ENCODE measurements around the gene PSPN.
"Not testable (repeated sequence)": the region's sequence is repeated elsewhere in the genome, so short reads cannot be mapped to it uniquely, and the experiment has no call there.

Gene PSPN

GRCh38 chr19:6402837-6403608, 27.3 kb upstream of the PSPN start:
- no peak for DNase-seq

- DNase-seq, result no peak
Measured at GRCh38 chr19:6402058-6402457, 26.3 kb upstream of the PSPN start.

- DNase-seq, result not testable (repeated sequence)
Measured at GRCh38 chr19:6400062-6400944, 24.6 kb upstream of the PSPN start.

GRCh38 chr19:6396305-6396704, 20.6 kb upstream of the PSPN start:
- DNase-seq, result no peak

- no peak for DNase-seq
Measured at GRCh38 chr19:6394831-6395230, 19.1 kb upstream of the PSPN start.

- DNase-seq, result peak; percentile 84
Measured at GRCh38 chr19:6393983-6394412, 18.3 kb upstream of the PSPN start.

GRCh38 chr19:6393074-6393982, 17.6 kb upstream of the PSPN start, which contains the start of gene GTF2F1:
TSS of gene GTF2F1 (minus strand) at chr19:6393164. CDS start at chr19:6392995, 169 bp downstream.
- peak; percentile 95 for DNase-seq

GRCh38 chr19:6392221-6393073, 16.7 kb upstream of the PSPN start:
- DNase-seq, result no peak

GRCh38 chr19:6387372-6387771, 11.6 kb upstream of the PSPN start:
- no peak for DNase-seq

GRCh38 chr19:6384381-6384780, 8.6 kb upstream of the PSPN start:
- no peak for DNase-seq

GRCh38 chr19:6383188-6383587, 7.5 kb upstream of the PSPN start:
- DNase-seq, result no peak

- DNase-seq, result no peak
Measured at GRCh38 chr19:6381030-6381750, 5.5 kb upstream of the PSPN start.

- DNase-seq, result no peak
Measured at GRCh38 chr19:6379744-6380143, 4.0 kb upstream of the PSPN start.

GRCh38 chr19:6378486-6378885, 2.8 kb upstream of the PSPN start:
- no peak for DNase-seq

GRCh38 chr19:6378041-6378440, 2.3 kb upstream of the PSPN start:
- no peak for DNase-seq

- DNase-seq, result no peak
Measured at GRCh38 chr19:6376512-6377190, 918 bp upstream of the PSPN start.

GRCh38 chr19:6374711-6375410, 872 bp downstream of the PSPN start:
- no peak for DNase-seq

- DNase-seq, result no peak
Measured at GRCh38 chr19:6374161-6374709, 1.5 kb downstream of the PSPN start.

GRCh38 chr19:6373813-6374108, 2.0 kb downstream of the PSPN start:
- no peak for DNase-seq
